GM19328 (cell line): ENCODE data around the gene GALNS.
"Not testable (repeated sequence)": the region's sequence is repeated elsewhere in the genome, so short reads cannot be mapped to it uniquely, and the experiment has no call there.

Experiments used
- ATAC-seq: cut with Tn5 transposase; IDR thresholded peaks from one replicate; pipeline ENCODE4 v1.9.1; 2021; ENCODE audit warnings: mild to moderate bottlenecking, moderate library complexity; ENCODE audit not compliant: unreplicated experiment

GALNS gene

GRCh38 chr16:88772871-88773811 lies 83.6 kb downstream of the GALNS start:
- ATAC-seq = no peak

GRCh38 chr16:88771781-88772180 lies 85.0 kb downstream of the GALNS start:
- ATAC-seq = not testable (repeated sequence)

DNA sequence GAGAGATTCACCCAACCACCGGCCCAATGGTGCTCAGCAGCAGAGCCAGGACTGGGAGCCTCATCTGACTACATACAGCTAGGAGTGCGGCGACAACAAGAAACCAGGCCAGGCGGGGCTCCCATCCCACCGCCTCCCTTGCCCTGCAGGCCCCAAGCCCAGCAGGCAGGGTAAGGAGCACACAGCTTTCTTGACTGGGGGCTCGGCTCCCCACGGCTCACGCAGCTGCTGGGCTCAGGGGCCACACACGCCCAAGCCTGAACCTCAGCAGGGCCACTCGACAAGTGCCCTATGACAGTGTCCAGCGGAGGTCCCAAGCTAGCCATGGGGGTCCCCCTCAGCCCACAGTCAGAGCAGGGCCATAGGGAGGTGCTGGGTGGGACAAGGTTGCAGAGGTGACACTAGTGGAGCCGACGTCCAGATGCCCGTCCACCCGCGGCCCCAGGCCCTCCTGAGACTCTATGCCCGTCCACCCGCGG lies 85.4 kb downstream of the GALNS start:
- ATAC-seq = no peak

GRCh38 chr16:88770461-88771293 lies 86.1 kb downstream of the GALNS start:
- ATAC-seq = no peak

DNA sequence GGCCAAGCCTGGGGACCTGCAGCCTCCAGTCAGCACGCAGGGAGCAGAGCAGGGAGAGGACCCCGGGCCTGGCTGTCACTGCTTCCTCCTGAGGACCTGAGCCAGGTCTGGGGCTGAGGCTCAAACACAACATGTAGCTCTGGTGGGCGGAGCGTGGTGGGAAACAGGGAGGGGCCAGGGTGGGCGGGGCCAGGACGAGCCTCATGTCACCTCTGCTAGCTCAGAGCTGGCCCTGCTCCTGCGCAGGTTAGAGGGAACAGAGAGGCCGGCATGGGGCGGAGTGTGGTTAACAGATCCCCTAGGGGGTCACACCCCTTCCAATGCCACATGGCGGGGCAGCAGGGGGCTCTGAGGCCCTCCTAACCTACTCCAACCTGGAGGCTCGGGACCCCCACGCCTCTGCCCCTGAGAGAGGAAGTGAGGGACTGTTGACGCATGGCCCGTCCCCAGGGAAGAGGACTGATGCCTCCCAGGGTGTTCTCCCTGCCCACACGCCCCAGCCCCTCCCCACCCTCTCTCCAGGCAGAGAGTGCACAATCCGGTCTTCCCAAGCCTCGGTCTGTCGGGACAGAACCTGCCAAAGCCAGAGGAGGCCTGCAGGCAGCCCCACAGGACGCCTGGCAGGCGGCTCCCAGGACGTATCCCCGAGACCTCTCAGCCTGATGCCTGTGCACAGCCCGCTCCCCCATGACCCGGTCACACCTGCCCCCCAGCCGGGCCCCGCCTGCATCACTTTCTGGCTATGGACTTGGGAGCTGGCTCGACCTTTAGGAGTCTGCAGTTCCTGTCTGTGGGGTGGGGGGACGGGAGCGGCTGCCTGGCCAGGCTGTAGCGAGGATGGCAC lies 86.9 kb downstream of the GALNS start:
- ATAC-seq = no peak

DNA sequence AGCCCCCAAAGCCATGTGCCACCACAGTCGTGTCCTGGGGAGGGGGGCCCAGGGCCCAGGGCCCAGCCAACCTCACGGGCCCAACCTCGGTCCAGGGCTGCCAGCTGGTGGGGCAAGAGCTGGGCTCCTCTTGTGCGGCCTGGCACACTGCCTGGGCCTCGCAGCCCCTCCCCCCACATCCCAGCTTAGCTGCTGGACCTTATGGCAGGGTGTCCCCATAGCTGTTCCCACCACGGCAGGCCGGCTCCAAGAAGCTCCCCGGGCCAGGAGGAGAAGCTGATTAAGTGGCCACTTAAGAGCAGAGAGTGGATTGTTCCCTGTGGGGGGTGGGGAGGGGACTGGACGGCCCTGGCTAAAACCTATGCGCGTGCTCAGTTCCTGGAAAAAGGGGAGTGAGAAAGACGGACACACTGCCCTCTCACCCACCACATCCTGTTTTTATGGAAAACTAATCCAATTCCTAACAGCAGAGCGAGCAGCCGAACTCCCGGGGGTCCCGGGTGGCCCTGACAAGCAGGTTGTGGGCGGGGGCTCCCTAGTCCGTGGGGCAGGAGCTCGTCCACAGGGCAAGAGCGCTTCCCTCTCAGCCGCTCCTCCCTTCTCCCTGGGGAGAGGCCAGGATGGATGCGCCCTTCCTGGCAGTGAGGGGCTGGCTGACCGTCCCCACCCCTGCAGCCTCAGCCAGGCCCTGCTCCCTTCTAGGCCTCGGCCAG lies 88.5 kb downstream of the GALNS start:
- no peak for ATAC-seq

- ATAC-seq = no peak
Measured at GRCh38 chr16:88767546-88768070, 89.1 kb downstream of the GALNS start.

DNA sequence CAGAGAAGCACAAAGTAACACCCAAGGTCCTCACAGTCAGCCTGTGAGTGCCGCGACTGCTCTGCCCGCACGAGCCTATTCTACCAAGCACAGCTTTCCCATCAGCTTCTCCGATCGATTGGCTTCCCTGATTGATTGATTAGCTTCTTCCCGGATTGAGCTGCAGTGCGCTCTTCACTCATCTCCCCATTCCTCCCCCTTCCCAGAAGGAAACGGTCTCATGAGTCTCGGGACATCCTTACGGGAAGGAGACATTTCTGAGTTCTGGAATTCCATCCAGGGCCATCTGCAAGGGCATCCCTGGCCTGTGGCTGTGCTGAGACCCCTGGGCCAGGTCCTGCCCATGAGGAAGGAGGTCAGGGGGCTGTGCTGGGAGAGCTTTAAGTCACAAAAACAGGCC lies 89.8 kb downstream of the GALNS start:
- no peak for ATAC-seq

- no peak for ATAC-seq
Measured at GRCh38 chr16:88764913-88765349, 91.8 kb downstream of the GALNS start.

DNA sequence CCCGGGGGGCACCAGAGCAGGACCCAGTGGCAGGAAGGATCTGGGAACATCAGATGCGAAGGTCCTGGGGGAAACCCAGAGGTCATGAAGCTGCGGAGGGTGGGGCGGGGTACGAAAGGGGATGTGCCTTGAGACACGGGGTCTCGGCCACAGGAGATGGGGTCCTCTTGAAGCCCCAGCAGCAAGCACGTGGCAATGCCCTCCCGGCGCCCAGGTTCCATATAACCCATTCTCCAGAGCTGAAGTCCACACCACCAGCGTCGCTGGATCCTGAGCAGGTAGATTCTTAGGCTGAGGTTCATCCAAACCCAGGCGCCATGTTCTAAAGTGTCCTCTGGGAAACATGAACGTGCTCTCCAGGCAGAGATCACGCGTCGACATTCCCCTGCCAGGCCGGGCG lies 92.7 kb downstream of the GALNS start:
- ATAC-seq = no peak
